Mesenteric fat pad (tissue), 1 donor: ENCODE measurements around the gene GCHFR. TPM values are rescaled to one million over a fixed set of nuclear protein-coding genes. Genes with fewer than 3 reads are reported as not detected.

Experiments
- DNase-seq: peaks from one replicate; pipeline ENCODE4 v3.0.0-alpha.2; 2020; ENCODE audit warnings: low spot score
- total RNA-seq: library from RNA; stranded (reverse); fragmentation: NEBNext Ultra II Directional; extraction: Animal tissue kit (Norgen Biotek cat#: 25700); gene quantifications from one replicate; pipeline ENCODE4 v1.2.1, GENCODE V29; 2021
- donor health status: DM: yes; HTN: yes; CAD: no.

Gene GCHFR
- total RNA-seq, 1 donor from 2014 or later: 17.1 TPM

DNA sequence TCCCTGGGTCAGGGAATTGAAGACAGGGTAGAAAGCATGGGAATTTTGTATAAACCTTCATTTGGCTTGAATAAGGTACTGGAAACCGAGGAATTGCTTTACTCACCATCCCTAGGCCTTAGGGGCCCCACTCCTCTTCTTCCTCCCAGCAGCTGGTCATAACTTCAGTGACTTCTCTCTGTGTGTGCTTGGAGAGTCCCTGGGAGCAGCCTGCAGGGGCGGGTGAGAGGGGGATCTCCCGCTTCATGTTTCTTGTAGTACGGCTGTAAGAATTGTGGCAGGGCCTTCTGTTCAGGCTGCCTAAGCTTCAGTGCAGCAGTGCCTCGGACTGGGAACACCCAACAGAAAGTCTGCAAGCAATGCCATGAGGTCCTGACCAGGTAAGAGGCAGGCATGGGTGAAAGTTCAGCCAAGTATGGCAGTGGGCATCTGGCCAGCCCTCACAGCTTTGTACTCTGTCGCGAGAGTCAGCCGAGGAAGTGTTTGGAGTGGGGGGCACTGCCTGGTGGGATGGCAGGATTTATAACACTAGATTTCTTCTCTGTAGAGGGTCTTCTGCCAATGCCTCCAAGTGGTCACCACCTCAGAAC lies 45.1 kb downstream of the GCHFR start:
- no peak for DNase-seq

GRCh38 chr15:40812721-40813425 lies 49.0 kb downstream of the GCHFR start:
- no peak for DNase-seq

GRCh38 chr15:40815042-40815698 lies 51.3 kb downstream of the GCHFR start:
- DNase-seq: no peak

Other genes with a start within 250 kb of the GCHFR start
- gene CCDC32, start 199.0 kb upstream of the GCHFR start, total RNA-seq: 23.7 TPM
- 6.9 TPM for gene RPUSD2, start 194.8 kb upstream of the GCHFR start, total RNA-seq
- gene KNL1, start 169.8 kb upstream of the GCHFR start, total RNA-seq: 0.35 TPM
- gene RAD51, start 68.9 kb upstream of the GCHFR start, total RNA-seq: 0.32 TPM
- 57.0 TPM for gene RMDN3, start 8.8 kb upstream of the GCHFR start, total RNA-seq
- gene C15orf62, start 5.9 kb downstream of the GCHFR start, total RNA-seq: 0.19 TPM
- gene ZFYVE19, start 43.0 kb downstream of the GCHFR start, total RNA-seq: 9.8 TPM
- gene DNAJC17, start 43.4 kb downstream of the GCHFR start, total RNA-seq: 25.8 TPM
- not detected for gene PPP1R14D, start 64.6 kb downstream of the GCHFR start, total RNA-seq
- gene SPINT1, start 80.0 kb downstream of the GCHFR start, total RNA-seq: 2.7 TPM
- gene RHOV, start 110.2 kb downstream of the GCHFR start, total RNA-seq: not detected
- 29.3 TPM for gene VPS18, start 130.4 kb downstream of the GCHFR start, total RNA-seq
- gene DLL4, start 165.3 kb downstream of the GCHFR start, total RNA-seq: 15.2 TPM
- gene CHAC1, start 189.4 kb downstream of the GCHFR start, total RNA-seq: 2.4 TPM